CD4-positive, alpha-beta T cell (primary cell): Measurements from ENCODE around the gene JCAD. TPM values are rescaled to one million over a fixed set of nuclear protein-coding genes. Genes with fewer than 3 reads are reported as not detected.
"Not testable (repeated sequence)": the region's sequence is repeated elsewhere in the genome, so short reads cannot be mapped to it uniquely, and the experiment has no call there.

Source experiments
- ATAC-seq: fragments of 200-7000 bp; cut with Tn5 transposase; one replicate; pipeline ENCODE4 v1.10.0; 2022; ENCODE audit warnings: mild to moderate bottlenecking; ENCODE audit not compliant: poor library complexity
- CTCF ChIA-PET: fragments of 350-600 bp; sonication (Branson Sonifier 250); formaldehyde crosslinking; loops from one replicate; lab custom pipeline; 2021; ENCODE audit warnings: antibody characterized with exemption, inconsistent platforms; lab: Charles Lee
- POLR2A ChIA-PET: fragments of 350-600 bp; sonication (Branson Sonifier 250); formaldehyde crosslinking; loops from one replicate; lab custom pipeline; 2021; ENCODE audit warnings: antibody characterized with exemption, inconsistent platforms; lab: Charles Lee
- DNase-seq, 14 experiments: peaks; one replicate each; pipeline ENCODE4 v3.0.0-alpha.2; 2013 to 2020; ENCODE audit warnings: mixed read lengths in 2 of 14
- H3K27ac ChIP-seq, 2 donors: one replicate each; pipeline versions ENCODE4 v1.5.1 to v1.7.0; 2013; ENCODE audit warnings: low read length in 2 of 2, low read depth in 1 of 2, mild to moderate bottlenecking in 1 of 2
- H3K27me3 ChIP-seq, 2 experiments: 1 replicate in 1 of 2; 2 replicates in 1 of 2; pipeline versions ENCODE4 v1.6.1 to v1.7.0; 2013; ENCODE audit warnings: low read length in 2 of 2, control low read depth in 1 of 2, mild to moderate bottlenecking in 1 of 2, moderate library complexity in 1 of 2; ENCODE audit not compliant: insufficient read depth in 2 of 2, control insufficient read depth in 1 of 2
- H3K36me3 ChIP-seq: one replicate; pipeline ENCODE4 v1.6.1; 2013; ENCODE audit warnings: low read length, control low read depth; ENCODE audit not compliant: insufficient read depth
- H3K4me1 ChIP-seq: one replicate; pipeline ENCODE4 v1.6.1; 2013; ENCODE audit warnings: low read length, control low read depth; ENCODE audit not compliant: insufficient read depth
- H3K4me3 ChIP-seq: one replicate; pipeline ENCODE4 v1.5.1; 2013; ENCODE audit warnings: mild to moderate bottlenecking, low read length, moderate library complexity
- H3K9me3 ChIP-seq, 2 experiments: 1 replicate in 1 of 2; 2 replicates in 1 of 2; pipeline versions ENCODE4 v1.6.1 to v1.7.0; 2013; ENCODE audit warnings: low read length in 2 of 2, mild to moderate bottlenecking in 2 of 2, control low read depth in 1 of 2, moderate library complexity in 1 of 2; ENCODE audit not compliant: control insufficient read depth in 1 of 2, insufficient read depth in 1 of 2
- H3K27ac Mint-ChIP-seq: one replicate; pipeline ENCODE4 v1.8.0; 2020; ENCODE audit warnings: mixed read lengths
- H3K27me3 Mint-ChIP-seq: one replicate; pipeline ENCODE4 v1.8.0; 2021; ENCODE audit warnings: mixed read lengths
- H3K36me3 Mint-ChIP-seq: one replicate; pipeline ENCODE4 v1.8.0; 2021; ENCODE audit warnings: low read depth, mixed read lengths
- H3K4me1 Mint-ChIP-seq: one replicate; pipeline ENCODE4 v1.8.0; 2021; ENCODE audit warnings: low read depth, mixed read lengths
- H3K4me3 Mint-ChIP-seq: one replicate; pipeline ENCODE4 v1.8.0; 2020; ENCODE audit warnings: mild to moderate bottlenecking, mixed read lengths
- H3K9me3 Mint-ChIP-seq: one replicate; pipeline ENCODE4 v1.8.0; 2020; ENCODE audit warnings: mixed read lengths
- CTCF ChIP-seq: fragments of 200-600 bp; IDR thresholded peaks from one replicate; pipeline ENCODE4 v1.8.0; 2022; ENCODE audit warnings: antibody characterized with exemption, mild to moderate bottlenecking
- intact Hi-C, 2 experiments: fragments of 100-400 bp; cut with DNase I in 1 of 2; cut with micrococcal nuclease in 1 of 2; formaldehyde crosslinking; loops; one replicate each; pipeline versions ENCODE4 v1.15.1 to v1.9.0; 2023 to 2025; cut with DNase I, micrococcal nuclease
- total RNA-seq, 174 experiments: library from RNA in 2 of 174; stranded (reverse) in 2 of 174; gene quantifications; one replicate each; pipeline ENCODE4 v1.2.3 and lab custom pipeline; 2021 to 2026

JCAD gene
- total RNA-seq, 2 experiments from 2014 or later: not detected

DNA sequence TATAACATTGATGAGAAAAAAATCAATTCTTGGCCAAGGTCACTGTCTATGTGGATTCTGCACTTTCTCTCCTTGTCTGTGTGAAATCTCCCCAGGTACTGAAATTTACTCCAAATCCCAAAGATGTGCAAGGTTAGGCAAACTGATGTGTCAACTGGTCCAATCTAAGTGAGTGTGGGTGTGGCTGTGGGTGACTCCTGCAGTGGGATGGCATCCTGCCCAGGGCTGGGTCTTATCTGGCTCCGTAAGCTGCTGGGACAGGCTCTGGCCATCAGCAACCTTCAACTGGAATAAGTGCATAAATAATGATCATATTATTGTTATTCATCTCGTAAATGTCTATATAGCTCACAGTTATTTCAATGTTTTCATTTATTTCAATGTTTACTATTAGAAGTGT, 79.3 kb downstream of the JCAD start:
- H3K4me3 Mint-ChIP-seq: no peak overlapping the region
- no peaks in the 10 kb centered on the region for H3K27me3 ChIP-seq
- H3K9me3 Mint-ChIP-seq: peaks cover 4% of the 10 kb centered on the region
- H3K36me3 ChIP-seq: no peaks in the 10 kb centered on the region
- H3K4me1 ChIP-seq: no peaks in the 10 kb centered on the region
- intact Hi-C loops: no loop called here
- peaks cover 18% of the 10 kb centered on the region for H3K27me3 Mint-ChIP-seq
- ChIA-PET CTCF (no interaction called here), POLR2A (no interaction called here)
- TF ChIP-seq CTCF: no peak
- no peaks in the 10 kb centered on the region for H3K36me3 Mint-ChIP-seq
- no peak for ATAC-seq
- DNase-seq: no peak
- no peak overlapping the region for H3K27ac ChIP-seq
- H3K27ac Mint-ChIP-seq: no peak overlapping the region
- no peaks in the 10 kb centered on the region for H3K4me1 Mint-ChIP-seq
- no peak overlapping the region for H3K4me3 ChIP-seq
- H3K9me3 ChIP-seq: peaks cover 12% of the 10 kb centered on the region in 2 experiments

DNA sequence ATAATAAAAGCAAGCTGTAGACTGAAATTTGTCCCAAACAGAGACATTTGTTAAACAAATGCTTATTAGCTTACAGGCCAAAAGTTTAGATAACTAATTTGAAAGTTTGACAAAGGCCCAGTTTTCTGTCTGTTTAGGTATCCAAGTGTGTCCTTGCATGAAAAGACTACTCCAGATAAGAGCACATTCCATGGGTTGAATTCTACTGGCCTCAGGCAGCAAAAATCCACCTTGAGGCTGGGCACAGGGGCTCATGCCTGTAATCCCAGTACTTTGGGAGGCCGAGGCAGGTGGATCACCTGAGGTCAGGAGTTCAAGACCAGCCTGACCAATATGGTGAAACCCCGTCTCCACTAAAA, 80.0 kb downstream of the JCAD start:
- H3K36me3 Mint-ChIP-seq, CTCF ChIA-PET, H3K9me3 Mint-ChIP-seq: not testable (repeated sequence)

DNA sequence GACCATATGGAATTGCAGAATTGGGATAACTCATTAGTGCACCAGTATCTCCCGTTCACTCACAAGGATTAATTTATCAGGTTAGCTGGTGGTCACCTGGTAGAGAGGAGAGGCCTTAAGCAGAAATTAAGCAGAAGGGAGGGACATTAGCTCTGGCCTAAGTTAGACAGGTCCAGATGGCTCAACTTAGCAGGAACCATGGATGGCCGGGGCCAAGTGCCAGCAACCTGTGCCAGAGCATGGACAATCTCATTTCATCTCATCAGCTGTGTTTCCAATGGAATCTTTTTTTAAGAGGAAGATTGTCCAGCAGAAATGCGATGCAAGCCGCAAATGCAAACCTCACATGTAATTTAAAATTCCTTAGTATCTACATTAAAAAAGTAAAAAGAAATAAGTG, 82.2 kb downstream of the JCAD start:
- no peaks in the 10 kb centered on the region for H3K27me3 ChIP-seq

More for the DNA sequence above, 80.0 kb downstream of the JCAD start:
- H3K9me3 ChIP-seq: peaks cover 12 to 17% of the 10 kb centered on the region in 2 experiments
- H3K4me1 ChIP-seq, intact Hi-C loops, DNase-seq, H3K27ac Mint-ChIP-seq, H3K36me3 ChIP-seq, H3K27me3 ChIP-seq, H3K4me3 ChIP-seq, H3K27ac ChIP-seq, H3K4me1 Mint-ChIP-seq, ATAC-seq, H3K4me3 Mint-ChIP-seq: not testable (repeated sequence)
- H3K27me3 Mint-ChIP-seq: peaks cover 21% of the 10 kb centered on the region
- POLR2A ChIA-PET: interaction anchor here (0.7 kb wide), 1 partner anchor 172 kb away, joined by 4 read pairs; no protein-coding TSS in a partner anchor

More for the DNA sequence above, 82.2 kb downstream of the JCAD start:
- no peak overlapping the region for H3K4me3 ChIP-seq
- no peak for DNase-seq
- H3K4me1 ChIP-seq: no peaks in the 10 kb centered on the region
- H3K27me3 Mint-ChIP-seq: peaks cover 27% of the 10 kb centered on the region
- H3K4me3 Mint-ChIP-seq: no peak overlapping the region
- H3K27ac ChIP-seq: no peak overlapping the region
- ATAC-seq: no peak
- TF ChIP-seq CTCF: no peak
- H3K9me3 Mint-ChIP-seq: peaks cover 2% of the 10 kb centered on the region
- no peak overlapping the region for H3K27ac Mint-ChIP-seq
- H3K36me3 ChIP-seq: no peaks in the 10 kb centered on the region
- no peaks in the 10 kb centered on the region for H3K4me1 Mint-ChIP-seq
- no peaks in the 10 kb centered on the region for H3K36me3 Mint-ChIP-seq
- POLR2A ChIA-PET: no interaction called here
- CTCF ChIA-PET: no interaction called here
- H3K9me3 ChIP-seq: peaks cover 3 to 5% of the 10 kb centered on the region in 2 experiments
- intact Hi-C loops: no loop called here
